M059J (cell line): ENCODE measurements around the gene ZMYM1. TPM values are rescaled to one million over a fixed set of nuclear protein-coding genes. Genes with fewer than 3 reads are reported as not detected.
"Not testable (repeated sequence)": the region's sequence is repeated elsewhere in the genome, so short reads cannot be mapped to it uniquely, and the experiment has no call there.

ENCODE experiments used
- DNase-seq: peaks from one replicate; pipeline ENCODE4 v3.0.0-alpha.2; 2012; ENCODE audit warnings: low read depth
- total RNA-seq: library from RNA; depleted of rRNA; stranded (reverse); fragments of >200 nt; shearing (Covaris generic); gene quantifications from 2 replicates; pipeline ENCODE4 v1.2.3, GENCODE V29; 2014

Gene ZMYM1
- total RNA-seq, 1 experiment from 2014 or later = 23.1 TPM

- DNase-seq = peak; percentile 88
Observed at GRCh38 chr1:35076426-35076825, 2.8 kb upstream of the ZMYM1 start.

- no peak for DNase-seq
Observed at GRCh38 chr1:35080171-35080854, 1.1 kb downstream of the ZMYM1 start.

DNA sequence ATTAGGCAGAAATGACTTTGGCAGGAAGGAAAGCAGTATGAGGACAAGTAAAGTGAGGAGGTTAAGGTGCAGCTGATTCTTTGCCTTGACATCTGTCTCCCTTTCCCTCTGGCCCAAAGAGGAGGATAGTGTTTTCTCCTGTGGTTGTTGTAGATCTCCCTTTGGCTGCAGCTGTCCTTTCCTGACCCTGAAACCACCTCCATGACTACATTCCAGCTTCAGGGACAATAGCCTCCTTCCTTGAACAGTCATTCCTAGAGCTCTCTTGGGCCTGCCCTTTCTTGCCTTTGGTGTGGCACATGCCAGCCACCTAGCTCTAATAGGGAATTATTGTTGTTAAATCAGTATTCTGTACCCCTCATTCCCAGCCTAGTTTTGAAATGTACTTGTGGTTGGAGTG, 6.2 kb downstream of the ZMYM1 start:
- DNase-seq = peak; percentile 75

- DNase-seq = peak; percentile 69
Observed at GRCh38 chr1:35097224-35097623, 18.0 kb downstream of the ZMYM1 start.

GRCh38 chr1:35111106-35111505, 31.9 kb downstream of the ZMYM1 start:
- DNase-seq = peak; percentile 72

GRCh38 chr1:35112668-35113067, 33.5 kb downstream of the ZMYM1 start:
- DNase-seq = no peak

- DNase-seq = no peak
Observed at GRCh38 chr1:35115459-35116383, 36.5 kb downstream of the ZMYM1 start.

GRCh38 chr1:35120458-35121133, 41.4 kb downstream of the ZMYM1 start:
- DNase-seq = no peak

DNA sequence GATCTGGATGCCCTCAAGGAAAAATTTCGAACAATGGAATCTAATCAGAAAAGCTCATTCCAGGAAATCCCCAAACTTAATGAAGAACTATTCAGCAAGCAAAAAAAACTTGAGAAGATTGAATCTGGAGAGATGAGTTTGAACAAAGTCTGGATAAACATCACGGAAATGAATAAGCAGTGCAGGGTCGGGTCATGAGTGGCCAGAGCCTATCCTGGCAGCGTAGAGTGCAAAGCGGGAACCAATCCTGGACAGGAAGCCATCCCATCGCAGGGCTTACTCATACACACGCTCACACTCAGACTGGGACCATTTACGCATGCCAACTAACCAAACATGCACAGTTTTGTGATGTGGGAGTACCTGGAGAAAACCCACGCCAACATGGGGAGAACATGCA, 43.1 kb downstream of the ZMYM1 start:
- no peak for DNase-seq

- DNase-seq = no peak
Observed at GRCh38 chr1:35126546-35126945, 47.4 kb downstream of the ZMYM1 start.

- no peak for DNase-seq
Observed at GRCh38 chr1:35129080-35129479, 49.9 kb downstream of the ZMYM1 start.

GRCh38 chr1:35136780-35137179, 57.6 kb downstream of the ZMYM1 start:
- no peak for DNase-seq

DNA sequence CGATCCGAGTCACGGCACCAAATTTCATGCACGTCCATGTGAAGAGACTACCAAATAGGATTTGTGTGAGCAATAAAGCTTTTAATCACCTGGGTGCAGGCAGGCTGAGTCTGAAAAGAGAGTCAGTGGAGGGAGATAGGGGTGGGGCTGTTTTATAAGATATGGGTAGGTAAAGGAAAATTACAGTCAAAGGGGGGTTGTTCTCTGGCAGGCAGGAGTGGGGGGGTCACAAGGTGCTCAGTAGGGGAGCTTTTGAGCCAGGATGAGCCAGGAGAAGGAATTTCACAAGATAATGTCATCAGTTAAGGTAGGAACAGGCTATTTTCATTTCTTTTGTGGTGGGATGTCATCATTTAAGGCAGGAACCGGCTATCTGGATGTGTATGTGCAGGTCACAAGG, 58.4 kb downstream of the ZMYM1 start:
- not testable (repeated sequence) for DNase-seq

GRCh38 chr1:35142294-35142693, 63.1 kb downstream of the ZMYM1 start:
- not testable (repeated sequence) for DNase-seq

GRCh38 chr1:35142728-35143127, 63.5 kb downstream of the ZMYM1 start:
- not testable (repeated sequence) for DNase-seq

DNA sequence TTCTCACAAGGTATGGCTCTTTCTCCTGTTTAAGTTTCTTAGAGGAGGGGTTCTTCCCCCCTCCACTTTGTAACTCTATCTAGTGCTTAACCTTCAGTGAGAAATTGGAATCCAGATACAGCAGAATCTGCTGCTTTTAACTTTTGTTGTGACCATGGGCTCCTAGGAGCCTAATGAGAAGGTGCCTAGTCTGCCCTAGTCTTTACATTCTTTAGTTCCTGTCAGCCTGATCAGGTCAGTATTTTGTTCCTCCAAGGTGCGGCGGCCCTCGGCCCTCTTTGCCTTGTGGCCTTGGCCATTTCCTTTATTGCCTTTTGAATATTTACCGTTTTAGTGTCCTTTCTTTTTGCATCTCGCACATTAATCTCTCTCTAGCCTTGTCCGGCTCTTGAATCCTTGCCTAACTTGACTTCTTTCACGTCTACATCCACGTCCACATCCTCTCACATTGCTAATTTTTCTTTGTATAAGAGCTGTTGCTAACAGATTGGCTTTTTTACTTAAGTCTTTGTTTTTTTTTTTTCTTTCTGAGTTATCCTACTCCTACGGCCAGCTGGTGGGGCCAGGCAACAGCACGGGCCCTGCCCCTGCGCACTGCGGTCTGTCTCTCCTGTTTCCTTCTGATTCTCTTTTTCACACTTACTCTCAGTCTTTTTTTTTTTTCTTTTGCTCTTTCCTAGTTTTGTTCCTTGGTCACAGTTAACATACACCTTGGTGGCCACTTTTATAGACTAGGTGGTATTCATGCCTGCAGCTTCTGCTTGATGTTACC, 64.7 kb downstream of the ZMYM1 start:
- no peak for DNase-seq

DNA sequence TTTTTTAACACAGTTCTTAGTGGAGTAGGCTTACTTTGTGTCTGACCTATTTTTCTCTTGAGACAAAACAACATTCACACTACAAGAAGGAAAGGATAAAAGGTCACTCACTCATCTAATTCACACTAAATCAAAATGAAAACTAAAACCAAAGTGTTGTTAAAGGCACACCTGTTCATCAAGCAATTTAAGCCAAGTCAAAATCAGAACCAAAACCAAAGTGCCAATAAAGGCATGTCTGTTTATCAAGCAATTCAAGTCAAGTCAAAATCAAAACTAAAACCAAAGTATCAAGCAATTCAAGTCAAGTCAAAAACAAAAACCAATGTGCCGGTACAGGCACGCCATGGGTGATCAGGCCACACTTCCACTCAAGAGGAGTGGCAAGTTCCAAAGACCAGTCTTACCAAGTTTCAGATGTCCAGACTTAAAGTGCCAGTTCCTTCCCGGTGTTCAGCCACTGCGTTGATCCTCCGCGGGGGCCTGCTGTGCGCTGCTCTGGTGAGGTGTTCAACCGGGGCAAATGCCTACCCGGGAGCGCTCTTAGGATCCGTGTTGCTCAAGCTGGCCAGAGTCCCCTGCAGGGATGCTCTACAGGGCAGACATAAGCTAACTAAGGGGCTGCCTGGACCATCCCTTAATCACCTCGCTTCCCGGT, 66.8 kb downstream of the ZMYM1 start:
- peak; percentile 18 for DNase-seq

DNA sequence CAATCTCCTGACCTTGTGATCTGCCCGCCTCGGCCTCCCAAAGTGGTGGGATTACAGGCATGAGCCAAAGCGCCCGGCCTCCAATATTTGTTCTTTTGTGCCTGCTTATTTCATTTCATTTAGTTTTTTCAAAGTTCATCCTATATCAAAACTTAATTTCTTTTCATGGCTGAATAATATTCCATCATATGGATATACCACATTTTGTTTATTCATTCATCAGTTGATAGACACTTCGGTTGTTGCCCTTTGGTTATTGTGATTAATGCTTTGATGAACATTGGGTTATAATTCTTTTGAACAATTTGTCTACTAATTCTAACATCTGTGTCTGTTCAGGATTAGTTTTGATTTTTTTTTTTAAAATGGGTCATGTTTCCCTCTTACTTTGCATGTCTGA, 72.0 kb downstream of the ZMYM1 start:
- no peak for DNase-seq

- no peak for DNase-seq
Observed at GRCh38 chr1:35164893-35165292, 85.7 kb downstream of the ZMYM1 start.
